GM18520 (cell line): ENCODE results near the gene MAGEE1.

Experiments used
- ATAC-seq: cut with Tn5 transposase; IDR thresholded peaks from one replicate; pipeline ENCODE4 v1.9.1; 2021; ENCODE audit not compliant: unreplicated experiment

Gene MAGEE1, protein sequence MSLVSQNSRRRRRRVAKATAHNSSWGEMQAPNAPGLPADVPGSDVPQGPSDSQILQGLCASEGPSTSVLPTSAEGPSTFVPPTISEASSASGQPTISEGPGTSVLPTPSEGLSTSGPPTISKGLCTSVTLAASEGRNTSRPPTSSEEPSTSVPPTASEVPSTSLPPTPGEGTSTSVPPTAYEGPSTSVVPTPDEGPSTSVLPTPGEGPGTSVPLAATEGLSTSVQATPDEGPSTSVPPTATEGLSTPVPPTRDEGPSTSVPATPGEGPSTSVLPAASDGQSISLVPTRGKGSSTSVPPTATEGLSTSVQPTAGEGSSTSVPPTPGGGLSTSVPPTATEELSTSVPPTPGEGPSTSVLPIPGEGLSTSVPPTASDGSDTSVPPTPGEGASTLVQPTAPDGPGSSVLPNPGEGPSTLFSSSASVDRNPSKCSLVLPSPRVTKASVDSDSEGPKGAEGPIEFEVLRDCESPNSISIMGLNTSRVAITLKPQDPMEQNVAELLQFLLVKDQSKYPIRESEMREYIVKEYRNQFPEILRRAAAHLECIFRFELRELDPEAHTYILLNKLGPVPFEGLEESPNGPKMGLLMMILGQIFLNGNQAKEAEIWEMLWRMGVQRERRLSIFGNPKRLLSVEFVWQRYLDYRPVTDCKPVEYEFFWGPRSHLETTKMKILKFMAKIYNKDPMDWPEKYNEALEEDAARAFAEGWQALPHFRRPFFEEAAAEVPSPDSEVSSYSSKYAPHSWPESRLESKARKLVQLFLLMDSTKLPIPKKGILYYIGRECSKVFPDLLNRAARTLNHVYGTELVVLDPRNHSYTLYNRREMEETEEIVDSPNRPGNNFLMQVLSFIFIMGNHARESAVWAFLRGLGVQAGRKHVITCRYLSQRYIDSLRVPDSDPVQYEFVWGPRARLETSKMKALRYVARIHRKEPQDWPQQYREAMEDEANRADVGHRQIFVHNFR

DNA sequence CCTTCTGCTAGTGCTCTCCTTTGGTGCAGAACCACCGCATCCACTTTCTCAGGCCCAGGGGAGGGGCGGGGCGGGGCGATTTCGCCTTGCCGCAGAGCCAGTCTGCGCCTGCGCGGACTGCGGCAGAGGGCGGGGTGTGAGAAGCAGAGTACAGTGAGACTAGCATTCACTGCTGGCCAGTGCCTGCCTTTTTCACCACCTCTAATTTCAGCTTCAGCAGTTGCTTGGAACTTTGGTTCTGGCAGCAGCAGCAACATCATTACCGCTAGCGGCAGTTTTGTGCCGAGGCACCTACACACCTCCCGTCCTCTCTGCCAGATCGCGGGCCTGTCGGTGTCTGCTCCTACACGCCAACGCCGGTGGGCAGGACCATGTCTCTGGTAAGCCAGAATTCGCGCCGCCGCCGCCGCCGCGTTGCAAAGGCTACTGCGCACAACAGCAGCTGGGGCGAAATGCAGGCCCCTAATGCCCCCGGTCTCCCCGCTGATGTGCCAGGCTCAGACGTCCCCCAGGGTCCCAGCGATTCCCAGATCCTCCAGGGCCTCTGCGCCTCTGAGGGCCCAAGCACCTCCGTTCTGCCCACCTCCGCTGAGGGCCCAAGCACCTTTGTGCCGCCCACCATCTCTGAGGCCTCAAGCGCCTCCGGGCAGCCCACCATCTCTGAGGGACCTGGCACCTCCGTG, at the start of gene MAGEE1:
Gene MAGEE1 (plus strand): TSS at position 151 of the 683 bp plus-strand sequence. CDS start 221 bp downstream, at position 372.
- ATAC-seq, result peak; percentile 83

DNA sequence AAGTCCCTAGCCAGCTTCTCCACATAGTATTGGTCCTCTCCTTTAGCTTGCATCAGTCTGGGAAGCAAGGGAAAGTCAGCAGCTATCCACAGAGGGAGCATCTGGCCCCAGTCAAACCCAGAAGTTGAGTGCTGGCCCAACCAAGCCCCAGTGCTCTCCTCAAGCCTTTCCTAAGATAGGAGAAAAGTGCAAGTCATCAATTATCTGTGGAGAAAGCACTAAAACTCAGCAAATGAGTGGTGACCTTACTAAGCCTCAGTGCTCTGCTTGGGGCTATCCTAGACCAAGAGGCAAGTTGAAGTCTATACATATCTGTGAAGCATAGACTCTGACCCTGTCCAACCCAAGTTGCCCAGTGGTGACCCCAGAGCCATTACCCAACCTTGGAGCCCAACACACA, 28.5 kb upstream of the MAGEE1 start:
- no peak for ATAC-seq

DNA sequence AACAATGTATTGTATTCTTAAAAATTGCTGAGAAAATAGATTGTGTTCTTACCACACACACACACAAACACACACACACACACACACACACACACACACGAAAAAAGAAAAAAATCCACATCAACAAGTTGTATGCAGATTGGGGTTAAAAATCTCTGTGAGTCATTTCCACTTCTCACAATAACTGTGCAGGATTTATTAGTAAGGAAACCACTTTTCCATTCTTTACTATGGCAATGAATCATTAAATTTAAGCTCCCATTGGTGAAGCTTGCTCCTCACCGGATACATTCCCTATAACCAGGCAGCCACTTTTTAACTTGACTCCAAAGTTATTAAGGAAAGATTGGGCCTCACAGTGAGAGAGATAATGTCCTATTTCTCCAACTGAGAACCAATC, 19.7 kb upstream of the MAGEE1 start:
- ATAC-seq, result no peak

DNA sequence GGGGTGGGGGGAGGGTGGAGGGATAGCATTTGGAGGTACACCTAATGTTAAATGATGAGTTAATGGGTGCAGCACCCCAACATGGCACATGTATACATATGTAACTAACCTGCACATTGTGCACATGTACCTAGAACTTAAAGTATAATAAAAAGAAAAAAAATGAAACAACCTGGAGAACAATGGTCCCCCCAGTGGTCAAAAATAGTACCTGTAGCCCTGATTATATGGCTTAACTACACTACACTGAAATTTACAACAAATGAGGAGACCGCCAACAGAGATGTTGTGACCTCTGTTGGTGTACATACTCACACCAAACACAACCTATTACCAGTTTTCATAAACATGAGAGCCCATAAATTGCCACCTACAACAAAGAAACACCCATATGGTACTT, 7.3 kb upstream of the MAGEE1 start:
- no peak for ATAC-seq

DNA sequence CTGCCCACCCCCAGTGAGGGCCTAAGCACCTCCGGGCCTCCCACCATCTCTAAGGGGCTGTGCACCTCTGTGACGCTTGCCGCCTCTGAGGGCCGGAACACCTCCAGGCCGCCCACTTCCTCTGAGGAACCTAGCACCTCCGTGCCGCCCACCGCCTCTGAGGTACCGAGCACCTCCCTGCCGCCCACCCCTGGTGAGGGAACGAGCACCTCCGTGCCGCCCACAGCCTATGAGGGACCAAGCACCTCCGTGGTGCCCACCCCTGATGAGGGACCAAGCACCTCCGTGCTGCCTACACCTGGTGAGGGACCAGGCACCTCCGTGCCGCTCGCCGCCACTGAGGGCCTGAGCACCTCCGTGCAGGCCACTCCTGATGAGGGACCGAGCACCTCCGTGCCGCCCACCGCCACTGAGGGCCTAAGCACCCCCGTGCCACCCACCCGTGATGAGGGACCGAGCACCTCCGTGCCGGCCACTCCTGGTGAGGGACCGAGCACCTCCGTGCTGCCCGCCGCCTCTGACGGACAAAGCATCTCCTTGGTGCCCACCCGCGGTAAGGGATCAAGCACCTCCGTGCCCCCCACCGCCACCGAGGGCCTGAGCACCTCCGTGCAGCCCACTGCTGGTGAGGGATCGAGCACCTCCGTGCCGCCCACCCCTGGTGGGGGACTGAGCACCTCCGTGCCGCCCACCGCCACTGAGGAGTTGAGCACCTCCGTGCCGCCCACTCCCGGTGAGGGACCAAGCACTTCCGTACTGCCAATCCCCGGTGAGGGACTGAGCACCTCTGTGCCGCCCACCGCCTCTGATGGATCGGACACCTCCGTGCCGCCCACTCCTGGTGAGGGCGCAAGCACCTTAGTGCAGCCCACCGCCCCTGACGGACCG, 977 bp downstream of the MAGEE1 start:
- no peak for ATAC-seq

DNA sequence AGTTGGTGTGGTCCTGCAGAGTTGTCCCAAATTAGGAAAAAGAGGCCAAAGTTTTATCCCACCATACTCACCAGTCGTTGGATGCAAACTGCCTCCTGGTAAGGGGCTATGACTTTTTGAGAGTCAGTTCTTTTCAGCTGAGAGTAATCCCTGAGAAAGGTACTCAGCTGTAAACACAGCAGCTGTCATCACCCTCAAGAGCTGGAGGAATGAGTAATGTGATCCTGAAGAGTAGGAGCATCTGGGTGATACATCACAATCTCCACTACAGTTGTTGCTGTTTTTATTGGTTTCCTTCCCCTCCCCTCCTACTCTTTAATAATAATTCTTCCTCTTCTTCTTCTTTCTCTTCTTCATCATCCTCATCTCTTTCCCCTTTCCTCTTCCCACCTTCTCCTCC, 5.7 kb downstream of the MAGEE1 start:
- no peak for ATAC-seq

DNA sequence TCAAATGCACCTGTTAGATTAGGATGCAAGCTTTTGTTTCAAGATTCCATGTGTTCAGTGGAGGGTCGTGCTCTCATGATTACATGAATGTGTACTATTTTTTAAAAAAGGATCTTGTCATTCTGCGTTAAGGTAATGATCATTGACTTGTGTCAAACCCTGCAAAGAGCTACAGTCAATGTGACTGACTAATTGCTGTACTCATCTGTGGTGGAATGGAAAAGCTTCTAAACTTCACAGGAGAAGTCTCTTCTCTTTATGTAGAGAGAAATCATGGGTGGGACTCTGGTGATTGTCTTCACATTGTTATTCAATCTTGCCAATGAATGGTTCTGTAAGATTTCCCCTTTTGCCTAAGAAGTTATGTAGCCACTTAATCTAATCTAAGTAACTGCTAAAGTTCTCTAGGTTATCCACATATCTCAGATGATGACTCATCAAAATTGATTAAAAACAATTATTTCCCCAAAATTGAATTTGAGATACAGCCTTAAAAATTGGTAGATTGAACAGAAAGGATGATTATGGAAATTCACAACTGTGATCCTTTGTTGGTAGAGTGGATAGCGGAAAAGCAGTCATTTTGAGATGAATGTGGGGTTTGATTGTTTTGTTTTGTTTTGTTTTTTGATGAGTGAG, 6.7 kb downstream of the MAGEE1 start:
- ATAC-seq, result no peak

DNA sequence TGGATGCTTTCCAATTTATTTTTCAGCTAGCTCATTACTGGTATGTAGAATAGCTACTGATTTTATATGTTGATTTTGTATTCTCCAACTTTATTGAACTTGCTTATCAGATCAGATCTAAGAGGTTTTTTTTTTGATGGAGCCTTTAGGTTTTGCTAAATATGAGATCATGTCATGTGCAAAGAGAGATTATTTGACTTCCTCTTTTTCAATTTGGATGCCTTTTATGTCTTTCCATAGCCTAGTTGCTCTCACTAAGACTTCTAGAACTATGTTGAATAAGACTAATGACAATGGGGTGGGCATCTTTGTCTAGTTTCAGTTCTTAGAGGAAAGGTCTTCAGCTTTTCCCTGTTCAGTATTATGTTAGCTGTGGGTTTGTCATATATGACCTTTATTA, 11.7 kb downstream of the MAGEE1 start:
- no peak for ATAC-seq

DNA sequence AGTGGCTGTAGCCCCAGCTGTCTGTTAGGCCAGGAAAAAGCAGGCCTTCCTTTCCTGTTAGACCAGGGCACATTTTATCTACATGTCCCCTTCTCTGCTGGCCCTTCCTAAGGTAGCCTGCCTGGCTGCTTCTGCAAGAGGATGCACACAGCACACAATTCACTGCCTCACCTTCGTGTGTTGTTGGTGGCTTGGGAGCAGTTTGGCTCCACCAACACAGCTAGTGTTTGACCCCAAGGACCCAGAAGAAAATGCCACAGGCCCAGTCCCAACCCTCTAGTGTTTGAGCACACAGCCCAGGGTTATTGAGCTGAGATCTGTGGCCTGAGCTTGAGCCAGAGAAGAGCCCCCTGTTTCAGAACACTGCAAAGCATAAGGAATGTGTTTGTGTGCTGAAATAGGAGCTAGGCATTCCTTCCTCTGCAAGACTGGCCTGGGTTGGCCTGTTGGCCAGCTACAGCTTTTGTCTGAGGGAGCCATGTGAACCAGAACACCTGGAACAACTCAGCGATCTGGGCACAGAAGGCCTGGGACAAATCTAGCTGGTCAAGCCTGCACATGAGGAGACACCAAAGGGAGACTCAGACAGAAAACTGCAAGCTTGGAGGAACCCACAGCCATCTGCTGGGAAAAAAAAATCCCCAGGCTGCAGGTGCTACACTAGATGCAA, 26.4 kb downstream of the MAGEE1 start:
- ATAC-seq, result no peak

DNA sequence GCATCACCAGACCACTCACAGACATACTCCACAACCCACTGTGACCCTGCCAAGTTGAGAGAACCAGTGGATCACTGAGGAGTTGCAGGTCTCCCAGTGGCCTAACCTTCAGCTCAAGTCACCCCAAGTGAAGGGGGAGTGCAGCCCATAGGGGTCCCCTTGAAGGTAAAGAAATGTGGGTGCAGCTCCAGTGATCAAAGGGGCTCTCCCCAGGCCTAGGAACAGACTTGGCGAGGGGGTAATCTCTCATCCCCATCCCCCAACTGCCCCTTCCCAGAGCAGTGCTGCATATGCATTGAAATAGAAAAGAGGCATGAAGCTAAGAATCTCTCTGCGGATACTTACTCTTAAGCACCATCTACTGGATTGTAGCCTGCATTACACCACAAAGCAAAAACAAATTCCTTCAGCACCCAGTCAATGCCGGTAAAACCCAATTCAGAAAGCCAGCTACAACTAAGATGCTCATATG, 27.0 kb downstream of the MAGEE1 start:
- peak; percentile 50 for ATAC-seq

DNA sequence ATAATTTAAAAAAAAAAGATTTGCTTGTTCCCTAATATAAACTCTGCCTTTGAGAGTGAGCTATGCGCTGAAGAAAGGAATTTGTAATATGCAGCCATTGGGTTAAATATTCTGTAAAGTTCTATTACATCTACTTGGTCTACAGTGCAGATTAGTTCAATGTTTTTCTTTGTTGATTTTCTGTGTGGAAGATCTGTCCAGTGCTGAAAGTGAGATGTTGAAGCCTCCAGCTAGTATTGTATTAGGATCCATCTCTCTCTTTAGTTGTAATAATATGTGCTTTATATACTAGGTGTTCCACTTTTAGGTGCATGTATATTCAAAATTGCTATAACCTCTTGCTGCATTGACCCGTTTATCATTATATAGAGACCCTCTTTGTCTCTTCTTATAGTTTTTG, 49.8 kb downstream of the MAGEE1 start:
- no peak for ATAC-seq
